Nephron progenitor cell (in vitro differentiated cells): ENCODE measurements around the gene KDM4B.

Experiments
- DNase-seq: peaks from one replicate; pipeline ENCODE4 v3.0.0; 2021
- H3K27ac Mint-ChIP-seq: 2 replicates; pipeline ENCODE4 v1.8.0; 2021; ENCODE audit warnings: mild to moderate bottlenecking, moderate library complexity, mixed read lengths
- H3K27me3 Mint-ChIP-seq: 2 replicates; pipeline ENCODE4 v1.8.0; 2021; ENCODE audit warnings: mild to moderate bottlenecking, low read depth, mixed read lengths; ENCODE audit not compliant: poor library complexity
- H3K36me3 Mint-ChIP-seq: 2 replicates; pipeline ENCODE4 v1.8.0; 2021; ENCODE audit warnings: low read depth, mixed read lengths
- H3K4me1 Mint-ChIP-seq: 2 replicates; pipeline ENCODE4 v1.8.0; 2021; ENCODE audit warnings: mixed read lengths
- H3K4me3 Mint-ChIP-seq: 2 replicates; pipeline ENCODE4 v1.8.0; 2021; ENCODE audit warnings: mild to moderate bottlenecking, moderate library complexity, mixed read lengths
- H3K9me3 Mint-ChIP-seq: 2 replicates; pipeline ENCODE4 v1.8.0; 2021; ENCODE audit warnings: mild to moderate bottlenecking, moderate library complexity, mixed read lengths
- CTCF ChIP-seq: fragments of 200-600 bp; sonication (generic); IDR thresholded peaks from 2 replicates; pipeline ENCODE4 v1.5.0; 2021; ENCODE audit warnings: antibody characterized with exemption

The KDM4B gene

GRCh38 chr19:5016268-5016667 lies 47.4 kb downstream of the KDM4B start:
- H3K27ac Mint-ChIP-seq, result peak overlapping the region; percentile 66
- H3K4me1 Mint-ChIP-seq, result peaks cover 25% of the 10 kb centered on the region
- H3K27me3 Mint-ChIP-seq, result peaks cover 3% of the 10 kb centered on the region
- peaks cover 15% of the 10 kb centered on the region for H3K36me3 Mint-ChIP-seq
- TF ChIP-seq CTCF, result no peak
- no peak for DNase-seq
- H3K4me3 Mint-ChIP-seq, result no peak overlapping the region
- H3K9me3 Mint-ChIP-seq, result no peaks in the 10 kb centered on the region

GRCh38 chr19:5016781-5017180 lies 47.9 kb downstream of the KDM4B start:
- Mint-ChIP-seq H3K4me3 (no peak overlapping the region), H3K36me3 (peaks cover 17% of the 10 kb centered on the region), H3K9me3 (no peaks in the 10 kb centered on the region), H3K27me3 (peaks cover 3% of the 10 kb centered on the region), H3K27ac (no peak overlapping the region), H3K4me1 (peaks cover 20% of the 10 kb centered on the region)
- DNase-seq, result no peak
- no peak for TF ChIP-seq CTCF

- Mint-ChIP-seq H3K9me3 (no peaks in the 10 kb centered on the region), H3K27ac (peak overlapping the region; percentile 77), H3K4me3 (no peak overlapping the region), H3K4me1 (peaks cover 16% of the 10 kb centered on the region), H3K36me3 (peaks cover 17% of the 10 kb centered on the region), H3K27me3 (peaks cover 3% of the 10 kb centered on the region)
- no peak for TF ChIP-seq CTCF
- DNase-seq, result no peak
Observed at GRCh38 chr19:5017235-5017634, 48.3 kb downstream of the KDM4B start.

GRCh38 chr19:5018224-5019015 lies 49.5 kb downstream of the KDM4B start:
- H3K4me1 Mint-ChIP-seq, result peaks cover 14% of the 10 kb centered on the region
- H3K9me3 Mint-ChIP-seq, result no peaks in the 10 kb centered on the region
- TF ChIP-seq CTCF, result no peak
- DNase-seq, result no peak
- H3K4me3 Mint-ChIP-seq, result no peak overlapping the region
- peaks cover 3% of the 10 kb centered on the region for H3K27me3 Mint-ChIP-seq
- H3K27ac Mint-ChIP-seq, result no peak overlapping the region
- H3K36me3 Mint-ChIP-seq, result peaks cover 16% of the 10 kb centered on the region

- Mint-ChIP-seq H3K36me3 (peaks cover 12% of the 10 kb centered on the region), H3K9me3 (no peaks in the 10 kb centered on the region), H3K27me3 (no peaks in the 10 kb centered on the region), H3K27ac (peak overlapping the region; percentile 87), H3K4me3 (no peak overlapping the region), H3K4me1 (peaks cover 14% of the 10 kb centered on the region)
- DNase-seq, result no peak
- no peak for TF ChIP-seq CTCF
Observed at GRCh38 chr19:5020368-5020767, 51.5 kb downstream of the KDM4B start.

GRCh38 chr19:5021046-5021445 lies 52.1 kb downstream of the KDM4B start:
- H3K27me3 Mint-ChIP-seq, result no peaks in the 10 kb centered on the region
- peaks cover 14% of the 10 kb centered on the region for H3K4me1 Mint-ChIP-seq
- H3K27ac Mint-ChIP-seq, result no peak overlapping the region
- H3K9me3 Mint-ChIP-seq, result no peaks in the 10 kb centered on the region
- H3K4me3 Mint-ChIP-seq, result no peak overlapping the region
- no peak for TF ChIP-seq CTCF
- DNase-seq, result no peak
- H3K36me3 Mint-ChIP-seq, result peaks cover 7% of the 10 kb centered on the region
